Non-pigmented ciliary epithelial cell (primary cell): ENCODE measurements around the gene SMARCB1.

Experiments
- DNase-seq: peaks from one replicate; pipeline ENCODE4 v3.0.0-alpha.2; 2010; ENCODE audit warnings: low read depth

The SMARCB1 gene

GRCh38 chr22:23762842-23763578 lies 23.8 kb upstream of the SMARCB1 start, which contains the start of gene C22orf15:
Gene C22orf15 (plus strand): TSS chr22:23762990. CDS start chr22:23763307, 317 bp downstream.
- DNase-seq = no peak

- DNase-seq = no peak
These were observed 23.2 kb upstream of the SMARCB1 start for GRCh38 chr22:23763579-23763945.

- DNase-seq = no peak
These were observed 22.8 kb upstream of the SMARCB1 start for GRCh38 chr22:23763954-23764353.

GRCh38 chr22:23764899-23765881 lies 21.6 kb upstream of the SMARCB1 start:
- DNase-seq = no peak

GRCh38 chr22:23767303-23767672 lies 19.5 kb upstream of the SMARCB1 start:
- no peak for DNase-seq

- no peak for DNase-seq
These were observed 18.9 kb upstream of the SMARCB1 start, which contains the start of gene CHCHD10 for GRCh38 chr22:23767673-23768548. Gene CHCHD10 (minus strand): TSS chr22:23767972. CDS start chr22:23767874, 98 bp downstream.

GRCh38 chr22:23769321-23769965 lies 17.3 kb upstream of the SMARCB1 start:
- DNase-seq = no peak

- no peak for DNase-seq
These were observed 14.5 kb upstream of the SMARCB1 start for GRCh38 chr22:23772315-23772648.

- DNase-seq = no peak
These were observed 13.9 kb upstream of the SMARCB1 start, which contains the start of gene MMP11 for GRCh38 chr22:23772649-23773473. Gene MMP11 (plus strand): TSS chr22:23772849. CDS start chr22:23772871, 22 bp downstream.

- no peak for DNase-seq
These were observed 13.2 kb upstream of the SMARCB1 start for GRCh38 chr22:23773483-23774113.

- no peak for DNase-seq
These were observed 12.4 kb upstream of the SMARCB1 start for GRCh38 chr22:23774114-23774921.

- no peak for DNase-seq
These were observed 11.8 kb upstream of the SMARCB1 start for GRCh38 chr22:23774922-23775436.

GRCh38 chr22:23775779-23776375 lies 10.9 kb upstream of the SMARCB1 start:
- DNase-seq = no peak

GRCh38 chr22:23777776-23778576 lies 8.8 kb upstream of the SMARCB1 start:
- no peak for DNase-seq

GRCh38 chr22:23778577-23778900 lies 8.2 kb upstream of the SMARCB1 start:
- no peak for DNase-seq

- no peak for DNase-seq
These were observed 7.7 kb upstream of the SMARCB1 start for GRCh38 chr22:23779083-23779482.

- DNase-seq = no peak
These were observed 7.0 kb upstream of the SMARCB1 start for GRCh38 chr22:23779731-23780130.
